Panc1 (cell line): ENCODE results near the gene GNAQ. TPM values are rescaled to one million over a fixed set of nuclear protein-coding genes. Genes with fewer than 3 reads are reported as not detected.

Source experiments
- ATAC-seq: fragments of 200-7000 bp; cut with Tn5 transposase; 2 replicates; pipeline ENCODE4 v1.9.1; 2020; ENCODE audit warnings: mild to moderate bottlenecking, moderate library complexity
- BruUV-seq: library from RNA; stranded (reverse); fragments of 400-500 nt; replicated peaks from 2 replicates; lab custom pipeline; 2021; lab: Mats Ljungman, UMichigan
- CTCF ChIA-PET: fragments of 300-600 bp; sonication (Branson Sonifier 250); formaldehyde crosslinking; loops from one replicate; lab custom pipeline; 2022; ENCODE audit warnings: antibody characterized with exemption; lab: Charles Lee
- POLR2A ChIA-PET: fragments of 300-600 bp; sonication (Branson Sonifier 250); formaldehyde crosslinking; loops from one replicate; lab custom pipeline; 2022; ENCODE audit warnings: antibody characterized with exemption; lab: Charles Lee
- DNase-seq: peaks from one replicate; pipeline ENCODE4 v3.0.0-alpha.2; 2010; ENCODE audit warnings: low read depth, low spot score
- H3K27ac ChIP-seq: 2 replicates; pipeline ENCODE4 v1.5.1; 2011; ENCODE audit warnings: mild to moderate bottlenecking, low read length, inconsistent platforms
- H3K27me3 ChIP-seq: fragments of 200-500 bp; sonication (Bioruptor generic); 2 replicates; pipeline ENCODE4 v1.6.0; 2014; ENCODE audit warnings: low read length, inconsistent platforms; ENCODE audit not compliant: control insufficient read depth, insufficient read depth
- H3K36me3 ChIP-seq: fragments of 200-500 bp; sonication (Bioruptor generic); 2 replicates; pipeline ENCODE4 v1.5.1; 2014; ENCODE audit warnings: inconsistent platforms, mild to moderate bottlenecking, low read length, moderate library complexity; ENCODE audit not compliant: control insufficient read depth, insufficient read depth
- H3K4me1 ChIP-seq: 2 replicates; pipeline ENCODE4 v1.5.1; 2011; ENCODE audit warnings: inconsistent platforms, mild to moderate bottlenecking, low read length, moderate library complexity; ENCODE audit not compliant: control insufficient read depth, insufficient read depth
- H3K4me3 ChIP-seq, 2 experiments: 2 replicates each; pipeline ENCODE4 v1.5.1; 2011 to 2012; ENCODE audit warnings: low read depth in 2 of 2, low read length in 2 of 2, mild to moderate bottlenecking in 2 of 2, inconsistent platforms in 1 of 2, moderate library complexity in 1 of 2
- H3K9me3 ChIP-seq: fragments of 200-500 bp; sonication (Bioruptor generic); 2 replicates; pipeline ENCODE4 v1.5.1; 2014; ENCODE audit warnings: low read depth, mild to moderate bottlenecking, inconsistent platforms, low read length, moderate library complexity; ENCODE audit not compliant: control insufficient read depth, insufficient read depth
- POLR2AphosphoS5 ChIP-seq: IDR thresholded peaks from 2 replicates; pipeline ENCODE4 v1.6.1; 2012; ENCODE audit warnings: mild to moderate bottlenecking, low read depth, low read length, moderate library complexity
- SIN3A ChIP-seq: IDR thresholded peaks from 2 replicates; pipeline ENCODE4 v1.6.1; 2012; ENCODE audit warnings: low read depth, mild to moderate bottlenecking, low read length, moderate library complexity, borderline replicate concordance; ENCODE audit not compliant: insufficient read depth
- TCF7L2 ChIP-seq: IDR thresholded peaks from 2 replicates; pipeline ENCODE4 v1.6.1; 2011; ENCODE audit warnings: mild to moderate bottlenecking, low read depth, low read length, inconsistent platforms
- in situ Hi-C: cut with HindIII; loops from 2 replicates; pipeline ENCODE4 v1.10.0; 2016; ENCODE audit warnings: low sequenced_read_pairs, low pct_unique_long_range_greater_than_20kb
- intact Hi-C: fragments of 100-400 bp; cut with micrococcal nuclease; formaldehyde crosslinking; loops from one replicate; pipeline ENCODE4 v1.10.0; 2022; ENCODE audit not compliant: unreplicated experiment
- total RNA-seq: library from RNA; stranded (reverse); gene quantifications from one replicate; pipeline ENCODE4 v1.2.1, GENCODE V29; 2021; ENCODE audit not compliant: unreplicated experiment
- TF ChIP-seq, protein P1 (sequence below): fragments of 450-650 bp; IDR thresholded peaks from 2 replicates; pipeline ENCODE4 v1.5.1; 2017; ENCODE audit warnings: mild to moderate bottlenecking
- TF ChIP-seq, protein P2 (sequence below), 2 experiments: IDR thresholded peaks; 2 replicates each; pipeline ENCODE4 v1.6.1; 2011 to 2012; ENCODE audit warnings: low read depth in 2 of 2, control low read depth in 1 of 2, low read length in 1 of 2, mild to moderate bottlenecking in 1 of 2, moderate library complexity in 1 of 2; ENCODE audit not compliant: insufficient read depth in 1 of 2

Gene GNAQ
- total RNA-seq, 1 experiment from 2014 or later: 34.5 TPM

DNA sequence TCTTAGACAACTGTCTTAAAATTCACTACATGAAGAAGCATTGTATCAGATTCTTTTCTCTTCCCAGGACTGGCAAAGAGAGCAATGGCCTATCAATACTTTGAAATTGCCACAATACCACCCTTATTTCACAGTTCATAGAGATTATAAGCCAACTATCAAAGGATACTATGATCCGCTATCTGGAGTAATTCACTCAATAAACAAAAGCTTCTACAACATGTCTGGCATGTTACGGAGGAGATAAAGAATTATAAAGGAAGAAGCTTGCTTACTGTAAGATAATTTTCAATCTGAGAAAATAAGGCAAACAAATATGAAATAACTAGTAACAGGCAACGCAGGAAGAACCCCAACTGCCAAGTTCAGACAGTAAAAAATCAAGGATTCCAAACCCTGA lies 114.8 kb downstream of the GNAQ start:
- no peak for TF ChIP-seq TCF7L2
- TF ChIP-seq SIN3A: no peak
- TF ChIP-seq POLR2AphosphoS5: no peak
- TF ChIP-seq, protein P1, sequence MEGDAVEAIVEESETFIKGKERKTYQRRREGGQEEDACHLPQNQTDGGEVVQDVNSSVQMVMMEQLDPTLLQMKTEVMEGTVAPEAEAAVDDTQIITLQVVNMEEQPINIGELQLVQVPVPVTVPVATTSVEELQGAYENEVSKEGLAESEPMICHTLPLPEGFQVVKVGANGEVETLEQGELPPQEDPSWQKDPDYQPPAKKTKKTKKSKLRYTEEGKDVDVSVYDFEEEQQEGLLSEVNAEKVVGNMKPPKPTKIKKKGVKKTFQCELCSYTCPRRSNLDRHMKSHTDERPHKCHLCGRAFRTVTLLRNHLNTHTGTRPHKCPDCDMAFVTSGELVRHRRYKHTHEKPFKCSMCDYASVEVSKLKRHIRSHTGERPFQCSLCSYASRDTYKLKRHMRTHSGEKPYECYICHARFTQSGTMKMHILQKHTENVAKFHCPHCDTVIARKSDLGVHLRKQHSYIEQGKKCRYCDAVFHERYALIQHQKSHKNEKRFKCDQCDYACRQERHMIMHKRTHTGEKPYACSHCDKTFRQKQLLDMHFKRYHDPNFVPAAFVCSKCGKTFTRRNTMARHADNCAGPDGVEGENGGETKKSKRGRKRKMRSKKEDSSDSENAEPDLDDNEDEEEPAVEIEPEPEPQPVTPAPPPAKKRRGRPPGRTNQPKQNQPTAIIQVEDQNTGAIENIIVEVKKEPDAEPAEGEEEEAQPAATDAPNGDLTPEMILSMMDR: no peak
- TF ChIP-seq, protein P2, sequence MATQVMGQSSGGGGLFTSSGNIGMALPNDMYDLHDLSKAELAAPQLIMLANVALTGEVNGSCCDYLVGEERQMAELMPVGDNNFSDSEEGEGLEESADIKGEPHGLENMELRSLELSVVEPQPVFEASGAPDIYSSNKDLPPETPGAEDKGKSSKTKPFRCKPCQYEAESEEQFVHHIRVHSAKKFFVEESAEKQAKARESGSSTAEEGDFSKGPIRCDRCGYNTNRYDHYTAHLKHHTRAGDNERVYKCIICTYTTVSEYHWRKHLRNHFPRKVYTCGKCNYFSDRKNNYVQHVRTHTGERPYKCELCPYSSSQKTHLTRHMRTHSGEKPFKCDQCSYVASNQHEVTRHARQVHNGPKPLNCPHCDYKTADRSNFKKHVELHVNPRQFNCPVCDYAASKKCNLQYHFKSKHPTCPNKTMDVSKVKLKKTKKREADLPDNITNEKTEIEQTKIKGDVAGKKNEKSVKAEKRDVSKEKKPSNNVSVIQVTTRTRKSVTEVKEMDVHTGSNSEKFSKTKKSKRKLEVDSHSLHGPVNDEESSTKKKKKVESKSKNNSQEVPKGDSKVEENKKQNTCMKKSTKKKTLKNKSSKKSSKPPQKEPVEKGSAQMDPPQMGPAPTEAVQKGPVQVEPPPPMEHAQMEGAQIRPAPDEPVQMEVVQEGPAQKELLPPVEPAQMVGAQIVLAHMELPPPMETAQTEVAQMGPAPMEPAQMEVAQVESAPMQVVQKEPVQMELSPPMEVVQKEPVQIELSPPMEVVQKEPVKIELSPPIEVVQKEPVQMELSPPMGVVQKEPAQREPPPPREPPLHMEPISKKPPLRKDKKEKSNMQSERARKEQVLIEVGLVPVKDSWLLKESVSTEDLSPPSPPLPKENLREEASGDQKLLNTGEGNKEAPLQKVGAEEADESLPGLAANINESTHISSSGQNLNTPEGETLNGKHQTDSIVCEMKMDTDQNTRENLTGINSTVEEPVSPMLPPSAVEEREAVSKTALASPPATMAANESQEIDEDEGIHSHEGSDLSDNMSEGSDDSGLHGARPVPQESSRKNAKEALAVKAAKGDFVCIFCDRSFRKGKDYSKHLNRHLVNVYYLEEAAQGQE (IDR thresholded peaks at IDR 0.05; ENCODE audit: insufficient read depth in 1 of 2, low read depth in 2 of 2, low read length in 1 of 2): no peak
- CTCF ChIA-PET: interaction anchor here (0.6 kb wide), 1 partner anchor 144 kb away, joined by 7 read pairs; no protein-coding TSS in a partner anchor
- no TSS peak for BruUV-seq
- in situ Hi-C loops: no loop called here
- no peaks in the 10 kb centered on the region for H3K4me1 ChIP-seq
- intact Hi-C loops: no loop called here
- no peaks in the 10 kb centered on the region for H3K36me3 ChIP-seq
- no peaks in the 10 kb centered on the region for H3K9me3 ChIP-seq
- no peak for ATAC-seq
- H3K4me3 ChIP-seq: no peak overlapping the region
- H3K27me3 ChIP-seq: no peaks in the 10 kb centered on the region
- DNase-seq: no peak
- H3K27ac ChIP-seq: no peak overlapping the region
- POLR2A ChIA-PET: no interaction called here

DNA sequence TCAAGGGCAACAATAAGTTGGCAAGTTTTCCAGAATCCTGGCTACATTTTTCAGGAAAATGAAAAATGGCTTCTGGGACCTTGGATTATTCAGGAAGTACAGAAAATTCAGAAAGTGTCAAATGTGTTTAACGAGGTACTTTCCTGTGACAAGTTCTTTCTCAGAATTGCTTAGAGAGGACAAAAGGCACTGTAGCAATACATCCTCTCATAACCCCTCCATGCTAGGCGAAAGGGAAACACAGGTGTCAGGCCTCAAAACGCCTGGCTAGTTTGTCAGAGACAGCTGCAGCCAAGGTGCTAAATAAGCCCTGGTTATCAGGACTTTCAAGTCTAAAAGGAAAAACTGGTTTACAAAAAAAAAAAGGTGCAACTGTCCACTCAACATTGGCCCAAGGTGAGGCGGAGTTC lies 115.2 kb downstream of the GNAQ start:
- H3K27me3 ChIP-seq: no peaks in the 10 kb centered on the region
- no peaks in the 10 kb centered on the region for H3K36me3 ChIP-seq
- no peak overlapping the region for H3K4me3 ChIP-seq
- H3K9me3 ChIP-seq: no peaks in the 10 kb centered on the region
- in situ Hi-C loops (no loop called here), intact Hi-C loops (no loop called here)
- TF ChIP-seq, protein P2 (IDR thresholded peaks at IDR 0.05; ENCODE audit: insufficient read depth in 1 of 2, low read depth in 2 of 2, low read length in 1 of 2): no peak
- TF ChIP-seq POLR2AphosphoS5: no peak
- no peak for TF ChIP-seq TCF7L2
- TF ChIP-seq, protein P1: no peak
- no peak for TF ChIP-seq SIN3A
- ChIA-PET CTCF (interaction anchor here (0.6 kb wide), 1 partner anchor 143 kb away, joined by 7 read pairs; no protein-coding TSS in a partner anchor), POLR2A (no interaction called here)
- no TSS peak for BruUV-seq
- H3K27ac ChIP-seq: no peak overlapping the region
- no peaks in the 10 kb centered on the region for H3K4me1 ChIP-seq
- DNase-seq (no peak), ATAC-seq (no peak)
